Measurements from ENCODE around the gene LLGL1.

- TF ChIP-seq, protein P1, sequence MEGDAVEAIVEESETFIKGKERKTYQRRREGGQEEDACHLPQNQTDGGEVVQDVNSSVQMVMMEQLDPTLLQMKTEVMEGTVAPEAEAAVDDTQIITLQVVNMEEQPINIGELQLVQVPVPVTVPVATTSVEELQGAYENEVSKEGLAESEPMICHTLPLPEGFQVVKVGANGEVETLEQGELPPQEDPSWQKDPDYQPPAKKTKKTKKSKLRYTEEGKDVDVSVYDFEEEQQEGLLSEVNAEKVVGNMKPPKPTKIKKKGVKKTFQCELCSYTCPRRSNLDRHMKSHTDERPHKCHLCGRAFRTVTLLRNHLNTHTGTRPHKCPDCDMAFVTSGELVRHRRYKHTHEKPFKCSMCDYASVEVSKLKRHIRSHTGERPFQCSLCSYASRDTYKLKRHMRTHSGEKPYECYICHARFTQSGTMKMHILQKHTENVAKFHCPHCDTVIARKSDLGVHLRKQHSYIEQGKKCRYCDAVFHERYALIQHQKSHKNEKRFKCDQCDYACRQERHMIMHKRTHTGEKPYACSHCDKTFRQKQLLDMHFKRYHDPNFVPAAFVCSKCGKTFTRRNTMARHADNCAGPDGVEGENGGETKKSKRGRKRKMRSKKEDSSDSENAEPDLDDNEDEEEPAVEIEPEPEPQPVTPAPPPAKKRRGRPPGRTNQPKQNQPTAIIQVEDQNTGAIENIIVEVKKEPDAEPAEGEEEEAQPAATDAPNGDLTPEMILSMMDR (conservative IDR thresholded peaks at IDR 0.05 in 1 of 2, IDR thresholded peaks at IDR 0.05 in 1 of 2; ENCODE audit: low read depth in 1 of 2, low read length in 2 of 2): no peak
- no peak for TF ChIP-seq EZH2 (IDR thresholded peaks at IDR 0.05; ENCODE audit: low read length, missing control alignments)
Observed at GRCh38 chr17:18205861-18206260, 19.6 kb upstream of the LLGL1 start.

Data from fibroblast of lung (primary cell).